NCI-H1436 (cell line): ENCODE data around the gene IGFBP1.

Experiments
- DNase-seq: peaks from one replicate; lab custom pipeline; 2025; lab: John Stamatoyannopoulos, UW

The IGFBP1 gene

GRCh38 chr7:45909561-45909960 lies 21.3 kb downstream of the IGFBP1 start:
- DNase-seq, result no peak

DNA sequence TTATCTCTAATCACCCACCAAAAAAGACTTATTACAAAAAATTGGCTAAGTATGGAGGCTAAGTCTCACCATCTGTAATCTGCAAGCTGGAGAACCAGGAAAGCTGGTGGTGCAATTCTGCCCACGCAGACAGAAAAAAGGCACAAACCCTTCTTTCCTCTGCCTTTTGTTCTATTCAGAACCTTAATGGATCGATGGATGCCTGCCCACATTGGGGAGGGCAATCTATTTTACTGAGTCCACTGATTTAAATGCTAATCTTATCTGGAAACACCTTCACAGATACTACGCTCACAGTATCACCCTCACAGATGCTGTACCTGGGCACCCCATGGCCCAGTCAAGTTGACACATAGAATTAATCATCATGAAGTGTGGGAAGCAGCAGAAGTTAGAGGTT lies 22.6 kb downstream of the IGFBP1 start:
- DNase-seq, result no peak

- no peak for DNase-seq
These were observed 23.0 kb downstream of the IGFBP1 start for GRCh38 chr7:45911311-45911710.

DNA sequence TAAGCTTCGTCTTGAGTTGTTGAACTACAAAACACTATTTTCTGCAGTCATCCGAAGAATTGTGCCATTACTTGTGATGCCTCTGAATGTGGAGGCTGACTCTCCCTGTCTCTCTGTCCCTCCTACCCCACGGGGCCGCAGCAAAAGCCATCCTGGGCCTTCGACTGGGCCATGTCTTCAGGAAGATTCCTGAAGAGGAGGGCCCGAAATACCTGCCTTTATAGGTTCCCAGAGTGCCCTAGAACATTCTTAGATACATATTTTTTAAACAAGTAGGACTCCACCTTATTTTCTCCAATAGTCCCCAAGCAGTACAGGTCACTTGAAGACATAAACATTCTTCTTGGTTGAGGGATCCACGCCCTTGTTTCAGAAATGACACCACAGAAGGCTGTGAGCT lies 24.7 kb downstream of the IGFBP1 start:
- no peak for DNase-seq

DNA sequence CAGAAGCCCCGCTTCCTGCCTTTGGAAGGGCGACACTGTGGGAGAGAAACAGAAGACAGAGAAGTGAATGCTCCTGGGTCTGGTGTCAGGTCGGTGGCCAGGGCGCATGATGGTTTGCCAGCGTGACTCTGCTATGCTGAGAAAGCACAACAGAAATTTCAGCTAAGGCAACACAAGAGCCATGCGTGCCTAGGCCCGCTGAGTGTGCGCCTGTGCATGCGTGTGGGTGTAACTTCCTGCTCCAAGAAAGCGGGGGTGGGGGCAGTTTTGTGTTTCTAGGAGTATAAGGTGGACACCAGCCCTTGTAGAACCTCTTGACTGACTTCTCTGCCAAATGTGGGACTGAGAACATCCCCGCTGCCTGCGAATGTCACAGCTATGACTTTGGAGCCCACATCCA lies 26.6 kb downstream of the IGFBP1 start:
- DNase-seq, result no peak

DNA sequence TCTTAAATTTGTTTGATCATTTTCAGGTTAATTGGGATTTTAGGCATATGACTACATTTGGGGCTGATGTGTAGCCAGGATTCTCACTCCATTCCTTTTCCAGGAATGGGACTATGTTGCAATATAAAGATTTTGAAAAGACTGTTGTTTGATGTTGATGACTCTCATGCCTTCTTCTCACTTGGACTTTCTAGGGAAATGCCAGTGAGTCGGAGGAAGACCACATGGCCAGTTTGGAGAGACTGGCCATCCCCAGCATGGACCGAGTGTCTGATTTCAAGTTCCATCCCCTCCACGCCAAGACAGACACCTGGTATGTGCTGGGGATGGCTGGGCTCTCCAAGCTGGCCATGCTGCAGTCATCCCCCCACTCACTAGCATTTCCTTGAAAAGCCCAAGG lies 27.3 kb downstream of the IGFBP1 start:
- no peak for DNase-seq

DNA sequence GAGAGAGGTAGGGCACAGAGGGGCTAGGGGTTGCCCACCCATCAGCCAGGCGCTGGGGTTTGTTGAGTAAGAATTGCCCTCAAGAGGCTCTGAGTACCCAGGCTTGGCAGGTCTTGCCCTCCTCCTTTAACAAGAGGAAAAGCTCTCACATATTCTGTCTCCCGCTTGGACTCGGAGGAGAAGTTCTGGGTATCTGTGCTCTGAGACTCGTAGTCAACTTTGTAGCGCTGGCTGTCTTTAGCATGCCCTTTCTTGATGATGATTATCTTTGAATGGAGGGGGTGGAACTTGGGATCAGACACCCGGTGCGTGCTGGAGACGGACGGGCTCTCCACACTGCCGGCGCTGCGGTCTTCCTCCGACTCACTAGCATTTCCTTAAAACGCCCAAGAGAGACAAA lies 28.8 kb downstream of the IGFBP1 start:
- no peak for DNase-seq

DNA sequence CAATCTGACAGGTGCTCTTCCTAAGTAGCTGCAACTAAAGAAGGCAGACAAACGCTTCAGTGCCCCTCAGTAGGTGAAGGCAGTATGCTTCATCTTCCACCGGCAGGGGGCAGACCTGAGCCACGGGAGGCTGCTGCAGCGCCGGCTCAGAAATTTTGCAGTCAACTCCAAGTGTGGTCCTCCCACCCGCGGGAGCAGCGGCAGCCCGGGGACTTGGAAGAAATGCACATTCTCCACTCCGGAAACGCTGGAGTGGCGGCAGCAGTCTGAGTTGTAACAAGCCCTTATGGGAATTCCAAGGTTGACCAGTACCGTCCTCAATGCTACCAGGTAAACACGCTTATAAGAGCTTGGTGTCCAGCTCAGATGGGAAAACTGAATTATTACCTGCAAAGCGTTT lies 29.4 kb downstream of the IGFBP1 start:
- DNase-seq, result peak; percentile 32

DNA sequence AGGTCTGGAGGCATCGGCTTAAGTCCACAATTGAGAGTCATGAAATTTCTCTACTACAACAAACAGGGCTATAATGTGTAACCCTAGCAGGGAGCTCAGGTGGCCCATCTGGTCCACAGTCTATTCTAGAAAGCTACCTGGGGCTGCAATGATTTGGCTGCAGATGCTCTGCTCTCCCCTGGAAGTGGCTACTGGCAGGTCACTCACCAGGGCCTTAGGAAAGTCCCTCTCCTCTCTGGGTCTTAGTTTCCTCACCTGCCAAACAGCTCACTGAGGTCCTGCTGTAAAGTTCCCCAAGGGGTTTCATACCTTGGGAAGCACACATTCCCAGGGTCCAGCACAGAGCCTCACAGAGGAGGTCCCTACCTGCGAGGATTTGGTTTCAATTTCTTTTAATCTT lies 30.3 kb downstream of the IGFBP1 start:
- DNase-seq, result no peak

DNA sequence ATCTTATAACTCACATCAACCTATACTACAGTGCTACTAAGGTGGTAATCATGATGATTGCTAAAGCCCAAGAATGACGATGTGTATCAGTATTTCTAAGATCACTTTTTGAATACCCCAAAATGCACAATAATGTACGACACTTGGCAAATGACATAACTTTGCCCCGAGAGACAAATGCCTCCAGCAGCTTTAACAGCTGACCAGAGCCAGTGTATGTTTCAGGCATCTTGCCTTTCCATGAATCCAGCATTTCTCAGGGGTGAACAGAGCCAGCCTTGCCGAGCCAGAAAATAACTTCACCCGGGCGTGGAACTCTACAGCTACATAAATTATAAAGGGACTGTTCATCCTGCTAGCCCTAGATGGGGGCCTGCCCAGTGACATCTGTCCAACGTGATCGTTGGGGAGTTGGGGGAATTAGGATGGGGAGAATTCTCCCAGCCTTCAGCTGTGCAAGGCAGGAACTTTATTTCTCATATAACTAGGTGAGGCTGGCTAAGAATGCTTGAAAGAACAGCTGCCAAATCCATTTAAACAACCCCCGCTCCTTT lies 31.0 kb downstream of the IGFBP1 start:
- DNase-seq, result no peak

GRCh38 chr7:45919993-45920459 lies 31.7 kb downstream of the IGFBP1 start:
- DNase-seq, result no peak

GRCh38 chr7:45920502-45921380 lies 32.5 kb downstream of the IGFBP1 start, which contains the start of gene IGFBP3:
IGFBP3 (minus strand) TSS chr7:45921272; CDS start chr7:45921140, 132 bp downstream.
- no peak for DNase-seq

DNA sequence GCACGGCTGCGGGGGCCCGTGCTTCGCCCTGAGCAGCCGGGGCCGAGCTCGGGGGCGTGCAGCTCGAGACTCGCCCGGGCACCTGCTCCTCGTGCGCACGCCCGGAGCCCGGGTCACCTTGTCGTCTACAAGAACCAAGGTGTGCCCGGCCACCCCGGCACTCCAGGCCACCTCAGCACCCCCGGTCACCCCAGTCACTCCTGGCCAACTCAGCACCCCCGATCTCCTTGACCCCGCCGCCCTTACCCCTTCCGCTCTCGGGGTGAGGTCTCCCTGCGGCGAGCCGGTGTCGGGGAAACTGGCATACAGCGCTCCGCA lies 33.1 kb downstream of the IGFBP1 start:
- no peak for DNase-seq

DNA sequence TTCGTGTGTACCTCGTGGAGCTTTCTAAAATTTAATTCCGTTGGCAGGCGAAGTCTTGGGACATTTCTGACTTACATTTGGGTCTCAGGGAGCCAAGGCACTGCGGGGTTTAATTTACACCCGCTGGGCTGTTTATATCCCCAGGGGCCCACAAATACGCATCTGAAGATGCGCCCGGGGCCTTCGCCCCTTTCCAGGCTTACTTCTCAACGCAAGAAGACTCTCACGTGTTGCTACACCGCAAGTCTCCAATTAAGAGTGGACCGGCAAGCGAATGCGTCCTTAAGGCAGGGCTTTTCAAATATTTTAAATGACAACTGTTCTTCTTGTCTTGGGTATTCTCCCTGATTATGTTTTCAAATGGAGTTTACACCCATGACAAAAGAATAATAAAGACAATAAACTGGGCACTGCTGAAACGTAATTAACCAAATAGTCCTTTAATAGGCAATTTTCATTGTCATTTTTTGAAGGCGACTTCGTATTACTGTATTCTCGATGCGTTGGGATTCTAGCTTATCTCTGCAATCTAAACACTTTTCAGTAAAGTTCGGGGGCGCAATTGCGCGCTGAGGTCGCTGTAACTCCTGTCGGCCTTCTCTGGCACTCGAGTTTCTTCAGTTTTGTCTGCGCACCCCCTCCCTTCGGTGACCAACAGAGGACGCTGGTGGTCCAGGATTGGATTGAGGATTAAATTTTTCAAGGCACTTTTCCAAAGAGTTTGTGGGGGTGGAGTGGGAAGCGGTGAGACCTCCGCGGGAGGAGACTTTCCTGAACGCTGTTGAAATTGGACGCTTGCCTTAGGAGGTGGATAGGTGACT lies 33.6 kb downstream of the IGFBP1 start:
- no peak for DNase-seq

DNA sequence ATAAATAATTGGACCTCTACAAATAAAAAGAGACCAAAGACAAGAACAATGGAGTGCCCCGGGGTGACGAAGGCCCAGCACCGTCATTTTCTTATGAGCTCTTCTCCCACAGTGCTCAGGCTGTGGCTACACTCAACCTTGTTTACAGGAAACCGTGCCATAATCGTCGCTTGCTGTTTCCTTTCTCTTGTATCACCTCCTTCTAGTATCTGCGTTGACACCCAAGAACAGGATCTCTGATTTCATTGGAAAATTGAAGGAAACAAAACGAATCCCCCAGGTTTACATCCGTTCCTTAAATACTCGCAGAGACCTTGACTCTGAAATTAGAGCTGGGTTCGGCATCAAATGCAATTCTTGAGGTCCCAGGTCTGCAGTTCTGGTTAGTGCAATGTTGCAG lies 34.5 kb downstream of the IGFBP1 start:
- no peak for DNase-seq

- peak; percentile 20 for DNase-seq
These were observed 35.0 kb downstream of the IGFBP1 start for GRCh38 chr7:45923290-45923689.

GRCh38 chr7:45923818-45924217 lies 35.5 kb downstream of the IGFBP1 start:
- no peak for DNase-seq

DNA sequence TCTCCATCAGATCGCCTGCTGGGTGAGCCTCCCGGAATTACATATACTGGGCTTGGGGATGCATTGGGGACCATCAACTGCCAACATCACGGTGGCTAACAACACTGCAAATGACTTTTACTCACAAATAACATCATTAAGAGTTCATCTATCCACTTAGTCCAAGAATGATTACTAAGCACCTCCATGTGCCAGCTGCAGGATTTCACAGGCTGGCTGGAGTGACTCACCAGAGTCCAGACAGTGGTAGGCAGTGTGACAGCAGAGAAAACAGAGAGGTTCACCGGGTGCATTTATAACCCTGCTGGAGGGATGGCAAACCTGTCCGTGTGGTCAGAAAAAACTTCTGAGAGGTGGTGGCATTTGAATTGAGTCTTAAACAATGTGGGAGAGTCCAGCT lies 36.0 kb downstream of the IGFBP1 start:
- DNase-seq, result no peak

DNA sequence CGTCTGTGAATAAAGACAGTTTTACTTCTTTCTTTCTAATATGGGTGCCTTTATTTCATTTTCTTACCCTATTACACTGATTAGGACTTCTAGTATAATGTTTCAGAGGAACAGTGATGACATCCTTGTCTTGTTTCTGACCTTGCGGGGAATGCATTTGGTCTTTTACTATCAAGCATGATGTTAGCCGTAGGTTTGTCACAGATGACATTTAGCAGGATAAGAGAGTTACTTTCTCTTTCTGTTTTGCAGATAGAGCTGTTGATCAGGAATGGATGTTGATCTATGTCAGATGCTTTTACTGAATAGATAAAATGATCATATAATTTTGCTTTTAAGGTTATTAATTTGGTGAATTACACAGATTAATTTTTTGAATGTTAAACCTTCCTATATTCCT lies 39.4 kb downstream of the IGFBP1 start:
- no peak for DNase-seq

DNA sequence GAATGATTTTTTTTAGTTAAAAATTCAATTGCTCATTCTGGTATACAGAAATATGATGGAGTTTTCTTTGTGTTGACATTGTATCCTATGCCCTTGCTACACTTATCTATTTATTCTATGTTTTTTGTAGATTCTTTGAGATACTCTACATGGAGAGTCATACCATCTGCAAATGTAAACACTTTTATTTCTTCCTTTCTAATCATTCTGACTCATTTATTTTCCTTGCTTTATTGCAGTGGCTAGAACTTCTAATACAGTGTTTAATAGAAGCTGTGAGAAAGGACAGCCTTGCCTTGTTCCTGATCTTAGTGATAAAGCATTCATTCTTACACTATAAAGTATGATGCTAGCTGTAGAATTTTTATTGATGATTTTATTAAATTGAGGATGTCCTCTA lies 42.7 kb downstream of the IGFBP1 start:
- DNase-seq, result no peak

- DNase-seq, result no peak
These were observed 49.0 kb downstream of the IGFBP1 start for GRCh38 chr7:45937301-45937700.

DNA sequence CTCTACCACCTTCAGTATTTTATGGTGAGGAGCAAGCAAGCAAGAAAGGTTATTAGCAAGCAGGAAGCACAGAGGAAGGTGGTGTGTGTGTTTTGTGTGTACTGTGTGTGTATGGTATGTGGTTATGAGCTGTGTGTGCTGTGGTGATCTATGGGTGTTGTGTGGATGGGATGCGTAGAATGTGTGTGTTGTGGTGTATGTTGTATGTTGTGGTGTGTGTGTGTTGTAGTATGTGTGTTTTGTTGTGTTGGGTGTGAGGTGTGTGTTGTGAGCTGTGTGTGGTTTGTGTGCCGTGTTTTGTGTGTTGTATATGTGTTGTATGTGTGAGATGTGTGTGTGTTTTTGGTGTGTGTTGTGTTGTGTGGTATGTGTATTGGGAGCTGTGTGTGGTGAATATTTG lies 49.6 kb downstream of the IGFBP1 start:
- no peak for DNase-seq
